Skeletal muscle satellite cell (primary cell): Measurements from ENCODE around the gene KLF16.

Experiments
- H3K27me3 ChIP-seq: 2 replicates; pipeline ENCODE4 v1.7.0; 2013; ENCODE audit warnings: low read length; ENCODE audit not compliant: control insufficient read depth, insufficient read depth
- H3K36me3 ChIP-seq: 2 replicates; pipeline ENCODE4 v1.7.0; 2013; ENCODE audit warnings: mild to moderate bottlenecking, control low read depth, low read length; ENCODE audit not compliant: insufficient read depth
- H3K4me1 ChIP-seq: 2 replicates; pipeline ENCODE4 v1.7.0; 2013; ENCODE audit warnings: low read length; ENCODE audit not compliant: control insufficient read depth, insufficient read depth
- H3K4me2 ChIP-seq: 2 replicates; pipeline ENCODE4 v1.7.0; 2013; ENCODE audit warnings: mild to moderate bottlenecking, low read length
- H3K4me3 ChIP-seq: 2 replicates; pipeline ENCODE4 v1.7.0; 2013; ENCODE audit warnings: low read length
- H3K9ac ChIP-seq: 2 replicates; pipeline ENCODE4 v1.7.0; 2013; ENCODE audit warnings: mild to moderate bottlenecking, low read depth, low read length, moderate library complexity
- H3K9me3 ChIP-seq: replicated peaks from 2 replicates; pipeline ENCODE4 v1.7.0; 2013; ENCODE audit warnings: mild to moderate bottlenecking, control low read depth, low read length

The KLF16 gene

DNA sequence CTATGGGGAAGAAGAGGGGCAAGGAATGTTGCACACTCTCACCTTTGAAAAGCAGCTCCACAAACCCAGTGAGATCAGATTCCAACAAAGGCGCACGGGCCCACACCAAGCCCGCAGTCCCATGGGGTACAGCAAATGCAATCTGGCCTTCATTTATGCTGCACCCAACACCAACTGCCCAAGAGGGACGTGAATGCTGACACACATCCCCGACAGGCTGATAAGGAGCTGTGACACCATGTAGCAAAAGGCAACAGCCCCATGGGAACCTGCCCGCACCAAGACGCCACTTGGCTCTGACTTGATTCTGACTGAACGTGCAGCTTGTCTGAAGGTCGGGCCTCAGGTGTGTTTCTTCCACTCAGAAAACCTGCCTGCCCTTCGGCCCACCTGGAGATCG, 32.4 kb downstream of the KLF16 start:
- Histone ChIP-seq H3K36me3 (peaks cover 16% of the 10 kb centered on the region), H3K27me3 (no peaks in the 10 kb centered on the region), H3K9me3 (no peaks in the 10 kb centered on the region), H3K4me1 (peaks cover 25% of the 10 kb centered on the region), H3K4me3 (no peak overlapping the region), H3K9ac (no peak overlapping the region), H3K4me2 (no peak overlapping the region)

DNA sequence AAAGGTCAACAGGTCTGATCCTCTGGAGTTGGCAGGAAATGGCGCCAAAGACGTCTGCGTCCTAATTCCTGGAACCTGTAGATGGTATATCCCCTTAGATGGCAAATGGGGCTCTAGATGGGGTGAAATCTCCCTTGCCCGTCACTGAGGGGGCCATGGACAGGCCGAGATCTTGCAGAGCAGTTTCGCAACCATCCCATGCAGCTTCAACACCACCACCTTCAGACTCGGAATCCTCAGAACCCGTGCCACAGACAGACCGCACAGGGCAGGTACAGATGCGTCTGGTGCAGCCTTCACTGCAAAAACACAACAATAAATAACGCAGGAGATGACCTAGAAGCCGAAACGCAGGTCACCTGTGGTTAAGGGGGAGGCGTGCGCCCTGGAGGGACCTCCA, 32.8 kb downstream of the KLF16 start:
- no peak overlapping the region for H3K4me3 ChIP-seq
- H3K9ac ChIP-seq = no peak overlapping the region
- H3K9me3 ChIP-seq = no peaks in the 10 kb centered on the region
- no peaks in the 10 kb centered on the region for H3K27me3 ChIP-seq
- peaks cover 28% of the 10 kb centered on the region for H3K4me1 ChIP-seq
- peaks cover 19% of the 10 kb centered on the region for H3K36me3 ChIP-seq
- no peak overlapping the region for H3K4me2 ChIP-seq

DNA sequence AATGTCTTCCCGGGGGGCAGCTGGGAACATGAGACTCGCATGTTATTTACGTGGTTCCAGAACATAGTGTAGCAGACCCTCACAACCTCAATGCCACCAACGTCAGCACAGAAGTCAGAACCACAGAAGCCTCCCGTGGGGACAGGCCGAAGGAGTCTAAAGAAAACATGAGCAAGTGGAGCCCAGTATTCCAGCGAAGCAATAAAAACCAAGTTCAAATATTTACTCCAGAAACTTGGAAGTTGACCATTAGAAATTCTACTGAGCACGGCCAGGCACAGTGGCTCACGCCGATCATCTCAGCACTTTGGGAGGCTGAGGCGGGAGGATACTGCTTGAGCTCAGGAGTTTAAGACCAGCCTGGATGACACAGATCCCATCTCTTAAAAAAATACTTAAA, 33.4 kb downstream of the KLF16 start:
- Histone ChIP-seq H3K4me3 (no peak overlapping the region), H3K36me3 (peaks cover 19% of the 10 kb centered on the region), H3K9ac (no peak overlapping the region), H3K27me3 (no peaks in the 10 kb centered on the region), H3K4me2 (no peak overlapping the region), H3K9me3 (no peaks in the 10 kb centered on the region), H3K4me1 (peaks cover 28% of the 10 kb centered on the region)

DNA sequence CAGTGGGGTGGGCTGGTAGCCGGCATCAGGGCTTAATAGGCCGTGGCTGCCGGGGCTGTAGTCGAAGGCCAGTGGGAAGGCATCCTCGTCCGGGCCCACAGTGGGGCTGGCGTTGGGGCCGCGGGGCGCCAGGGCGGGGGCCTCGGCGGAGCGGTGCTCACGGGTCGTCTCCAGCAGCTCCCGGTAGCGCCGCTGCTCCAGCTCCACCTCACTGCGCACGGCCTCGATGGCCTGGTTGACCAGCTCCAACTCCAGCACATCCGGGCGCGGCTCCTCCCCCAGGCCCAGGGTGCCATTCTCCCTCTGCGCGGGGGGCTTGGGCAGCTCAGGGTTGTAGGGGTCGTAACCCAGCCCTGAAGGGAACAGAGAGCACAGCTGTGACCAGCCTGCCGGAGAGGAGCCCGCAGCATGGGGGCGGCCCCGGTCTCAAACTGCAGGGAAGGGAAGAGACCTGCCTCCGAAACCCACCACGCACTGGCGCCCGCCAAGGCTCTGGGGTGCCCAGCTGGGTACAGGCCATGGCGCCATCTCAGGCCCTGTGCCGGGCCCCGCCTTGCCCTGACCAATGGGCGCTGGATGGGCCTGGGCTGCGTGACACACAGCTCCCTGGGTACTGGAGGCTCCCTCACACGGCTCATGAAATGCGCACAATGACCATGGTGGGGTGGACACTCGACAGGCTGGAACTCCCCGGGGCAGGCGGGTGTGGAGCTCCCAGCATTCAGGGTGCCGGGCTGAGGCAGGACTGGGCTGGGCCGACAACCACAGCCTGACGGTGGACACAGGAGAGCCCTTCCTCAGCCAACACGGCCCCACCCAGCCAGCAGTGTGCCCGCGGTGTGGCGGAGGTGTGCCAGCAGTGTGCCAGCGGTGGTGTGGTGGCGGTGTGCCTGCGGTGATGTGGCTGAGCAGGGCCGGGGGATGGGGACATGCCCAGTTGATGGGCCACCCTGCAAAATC, 34.8 kb downstream of the KLF16 start:
- H3K4me1 ChIP-seq = peaks cover 15% of the 10 kb centered on the region
- H3K27me3 ChIP-seq = no peaks in the 10 kb centered on the region
- peaks cover 25% of the 10 kb centered on the region for H3K36me3 ChIP-seq
- no peaks in the 10 kb centered on the region for H3K9me3 ChIP-seq
- H3K4me3 ChIP-seq = no peak overlapping the region
- H3K4me2 ChIP-seq = no peak overlapping the region
- H3K9ac ChIP-seq = no peak overlapping the region

DNA sequence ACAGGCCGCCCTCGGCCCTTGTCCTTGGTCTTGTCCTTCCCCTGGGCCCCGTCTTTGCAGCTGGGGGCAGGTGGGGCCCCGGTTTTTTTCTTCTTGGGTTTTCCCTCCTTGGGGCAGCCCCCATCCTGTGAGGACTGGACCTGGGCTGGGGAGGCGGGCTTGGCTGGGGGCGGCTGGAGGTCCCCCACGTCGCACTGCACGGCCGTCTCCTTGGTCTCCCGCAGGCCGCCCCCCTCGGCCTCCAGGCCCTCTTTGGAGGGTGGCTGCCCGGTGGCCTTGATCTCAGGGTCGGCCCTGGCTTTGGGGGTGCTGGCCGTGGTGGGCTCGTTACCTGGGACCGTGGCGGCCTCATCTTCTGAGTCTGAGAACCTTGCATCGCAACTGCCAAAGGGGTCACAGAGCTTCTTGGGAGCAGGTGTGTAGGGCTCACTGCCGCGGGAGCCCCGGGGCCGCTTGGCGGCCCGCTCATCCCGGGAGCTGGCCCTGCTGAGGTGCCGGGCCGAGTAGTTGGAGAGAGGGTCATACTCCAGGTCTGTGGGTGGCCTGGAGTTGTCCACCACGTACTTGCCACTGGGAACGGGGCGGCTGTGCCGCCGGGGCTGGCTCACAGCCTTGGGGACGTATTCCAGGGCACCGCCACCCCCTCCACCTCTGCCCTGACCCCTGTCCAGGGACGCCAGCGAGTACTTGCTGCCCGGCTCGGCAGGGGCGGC, 35.7 kb downstream of the KLF16 start:
- peaks cover 33% of the 10 kb centered on the region for H3K36me3 ChIP-seq
- no peak overlapping the region for H3K4me3 ChIP-seq
- H3K4me1 ChIP-seq = peaks cover 9% of the 10 kb centered on the region
- H3K9ac ChIP-seq = no peak overlapping the region
- no peaks in the 10 kb centered on the region for H3K9me3 ChIP-seq
- no peaks in the 10 kb centered on the region for H3K27me3 ChIP-seq
- H3K4me2 ChIP-seq = no peak overlapping the region

DNA sequence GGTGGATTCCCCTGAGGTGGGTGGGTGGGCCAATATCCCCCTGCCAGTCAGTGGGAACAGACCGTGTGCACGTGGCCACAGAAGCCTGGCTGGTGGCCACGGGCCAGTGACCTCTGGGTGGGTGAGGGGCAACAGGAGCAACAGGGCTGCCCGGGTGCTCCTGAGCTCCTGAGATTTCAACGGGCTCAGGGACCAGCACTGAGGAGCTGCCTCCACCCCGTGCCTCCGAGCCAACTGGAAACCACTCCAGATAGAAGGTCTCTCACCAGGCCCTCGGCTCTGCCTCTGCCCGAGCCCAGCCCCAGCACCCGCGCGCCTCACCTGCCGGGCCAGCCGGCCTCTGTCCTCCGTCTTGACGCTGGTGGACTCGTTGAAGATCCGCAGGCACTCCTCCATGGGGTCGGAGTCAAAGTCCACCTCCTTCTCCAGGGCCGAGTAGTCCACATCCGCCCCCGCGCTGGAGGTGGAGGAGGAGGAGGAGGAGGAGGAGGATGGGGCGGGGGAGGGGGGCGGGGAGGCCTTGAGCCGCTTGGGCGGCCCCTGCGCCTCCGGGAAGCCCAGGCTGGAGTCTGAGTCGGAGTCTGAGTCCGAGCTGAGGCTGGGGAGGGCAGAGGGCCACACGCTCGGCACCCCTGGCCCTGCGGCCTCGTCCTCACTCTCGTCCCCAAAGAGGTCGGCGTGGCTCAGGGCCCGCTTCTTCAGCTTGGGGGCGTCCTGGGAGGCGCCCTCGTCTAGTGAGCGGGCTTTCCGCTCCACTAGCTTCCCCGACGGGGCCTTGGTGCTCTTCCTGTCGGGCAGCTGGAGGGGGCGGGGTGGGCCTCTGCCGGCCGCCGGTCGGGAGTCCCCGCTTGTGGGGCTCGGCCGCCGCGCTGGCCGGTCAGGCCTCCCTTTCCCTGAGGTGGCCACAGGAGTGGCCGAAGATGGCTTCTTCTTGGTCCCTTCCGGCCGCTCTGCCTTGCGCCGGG, 36.5 kb downstream of the KLF16 start:
- H3K4me2 ChIP-seq = no peak overlapping the region
- no peak overlapping the region for H3K4me3 ChIP-seq
- no peaks in the 10 kb centered on the region for H3K9me3 ChIP-seq
- H3K27me3 ChIP-seq = no peaks in the 10 kb centered on the region
- H3K4me1 ChIP-seq = peaks cover 9% of the 10 kb centered on the region
- no peak overlapping the region for H3K9ac ChIP-seq
- H3K36me3 ChIP-seq = peaks cover 40% of the 10 kb centered on the region

DNA sequence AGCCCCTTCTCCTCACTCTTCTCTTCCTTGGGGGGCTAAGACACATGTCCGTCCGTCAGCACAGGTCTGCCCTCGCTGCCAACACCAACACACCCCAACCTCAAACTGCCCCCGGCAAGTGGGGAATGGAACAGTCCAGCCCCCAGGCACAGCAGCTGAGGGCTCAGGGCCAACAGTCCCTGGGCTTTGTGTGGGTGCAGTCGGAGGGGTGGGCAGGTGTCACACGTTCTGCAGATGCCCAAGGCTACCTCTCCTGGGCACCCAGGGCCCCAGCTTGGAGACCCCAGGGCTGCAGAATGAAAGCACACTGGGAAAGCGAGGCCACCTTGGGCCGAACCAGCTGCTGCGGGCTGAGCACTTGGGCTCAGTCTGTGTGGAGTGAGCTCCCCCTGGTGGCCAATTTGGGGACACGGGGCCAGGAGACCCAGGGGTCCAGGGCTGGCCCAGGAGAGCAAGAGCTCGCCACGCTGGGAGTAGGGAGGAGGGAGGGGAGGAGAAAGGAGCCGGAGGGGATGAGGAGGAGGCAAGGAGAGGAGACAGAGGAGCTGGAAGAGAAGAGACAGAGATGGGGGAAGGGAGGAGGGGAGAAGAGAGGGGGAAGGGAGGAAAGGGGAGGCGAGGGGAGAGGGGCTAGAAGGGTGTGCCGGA, 37.3 kb downstream of the KLF16 start:
- H3K9ac ChIP-seq = no peak overlapping the region
- peaks cover 43% of the 10 kb centered on the region for H3K36me3 ChIP-seq
- no peaks in the 10 kb centered on the region for H3K9me3 ChIP-seq
- H3K4me3 ChIP-seq = no peak overlapping the region
- H3K27me3 ChIP-seq = no peaks in the 10 kb centered on the region
- no peak overlapping the region for H3K4me2 ChIP-seq
- peaks cover 9% of the 10 kb centered on the region for H3K4me1 ChIP-seq

DNA sequence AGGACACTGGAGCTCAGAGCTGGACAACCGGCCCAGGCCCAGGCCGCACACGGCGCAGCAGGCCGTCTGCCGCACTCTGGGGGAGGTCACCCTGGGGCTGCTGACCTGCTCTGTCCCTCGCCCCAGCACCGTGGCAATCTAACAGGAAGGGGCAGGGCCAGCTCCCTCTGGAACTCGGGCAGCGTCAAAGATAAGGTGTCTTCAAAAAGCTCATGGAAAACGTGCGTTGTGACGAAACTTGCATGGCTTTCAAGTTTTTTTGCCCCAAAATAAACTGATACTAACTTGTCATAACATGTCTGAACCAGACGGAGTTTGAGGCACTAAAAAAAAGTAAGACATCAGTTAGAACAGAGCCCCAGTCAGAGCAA, 39.1 kb downstream of the KLF16 start:
- Histone ChIP-seq H3K27me3 (no peaks in the 10 kb centered on the region), H3K4me2 (no peak overlapping the region), H3K9me3 (no peaks in the 10 kb centered on the region), H3K36me3 (peaks cover 37% of the 10 kb centered on the region), H3K9ac (no peak overlapping the region), H3K4me3 (no peak overlapping the region), H3K4me1 (peaks cover 9% of the 10 kb centered on the region)

DNA sequence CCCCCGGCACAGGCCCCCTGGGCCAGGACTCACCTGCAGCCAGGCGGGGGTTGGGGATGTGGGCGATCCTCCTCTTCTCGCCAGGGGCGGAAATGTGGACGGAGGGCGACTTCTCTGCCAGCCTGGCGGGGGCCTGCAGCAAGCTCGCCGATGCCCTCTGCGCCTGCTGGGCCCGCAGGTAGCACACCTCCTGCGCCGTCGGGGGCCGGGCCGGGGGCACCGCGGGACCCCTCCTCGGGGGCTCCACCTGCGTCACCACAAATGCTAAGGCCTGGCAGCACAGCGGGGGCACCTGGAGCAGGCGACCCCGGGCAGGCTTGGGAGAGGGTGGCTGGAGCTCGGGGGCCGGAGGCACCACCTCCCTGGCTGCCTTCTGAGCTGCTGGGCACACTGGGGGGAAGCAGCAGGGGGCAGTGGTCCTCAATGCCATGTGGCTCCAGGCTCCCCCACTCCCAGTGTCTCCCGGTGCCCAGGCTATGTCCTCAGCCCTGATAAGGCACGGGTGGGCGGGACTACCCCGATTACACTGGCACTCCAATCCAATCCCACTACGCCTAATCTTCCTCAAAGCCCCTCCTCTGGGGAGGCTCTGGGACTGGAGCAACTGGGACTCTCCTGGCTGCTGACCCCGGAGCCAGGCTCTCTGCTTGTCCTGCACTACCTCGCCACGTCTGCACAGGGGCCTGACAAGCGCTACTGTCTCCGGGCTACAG, 39.7 kb downstream of the KLF16 start:
- H3K4me3 ChIP-seq = no peak overlapping the region
- H3K27me3 ChIP-seq = no peaks in the 10 kb centered on the region
- no peaks in the 10 kb centered on the region for H3K9me3 ChIP-seq
- peaks cover 37% of the 10 kb centered on the region for H3K36me3 ChIP-seq
- no peak overlapping the region for H3K4me2 ChIP-seq
- H3K9ac ChIP-seq = no peak overlapping the region
- H3K4me1 ChIP-seq = peaks cover 9% of the 10 kb centered on the region

DNA sequence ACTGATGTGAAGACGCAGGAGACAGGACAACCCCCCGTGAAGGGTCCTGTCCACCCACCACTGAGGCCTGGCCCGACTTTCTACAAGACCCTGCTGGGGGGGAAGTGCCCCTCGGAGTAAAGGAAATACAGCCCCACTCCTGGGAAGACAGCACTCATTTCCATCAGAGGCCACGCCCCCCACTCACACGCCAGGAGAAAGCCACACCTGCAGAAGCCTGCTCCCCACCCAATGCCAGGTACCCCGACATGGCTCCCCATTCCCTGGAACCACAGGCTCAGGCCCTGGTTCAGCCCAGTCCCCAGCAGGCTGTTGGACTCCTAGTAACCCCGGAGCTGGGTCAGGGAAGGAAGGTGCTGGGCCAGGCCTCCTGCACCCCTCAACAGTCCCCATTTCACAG, 40.4 kb downstream of the KLF16 start:
- H3K36me3 ChIP-seq = peaks cover 41% of the 10 kb centered on the region

More for the DNA sequence above, 40.4 kb downstream of the KLF16 start:
- H3K4me1 ChIP-seq = peaks cover 9% of the 10 kb centered on the region
- no peak overlapping the region for H3K4me3 ChIP-seq
- no peak overlapping the region for H3K4me2 ChIP-seq
- no peaks in the 10 kb centered on the region for H3K27me3 ChIP-seq
- no peaks in the 10 kb centered on the region for H3K9me3 ChIP-seq
- no peak overlapping the region for H3K9ac ChIP-seq
